GM23338 (cell line): ENCODE measurements around the gene PRMT9. TPM values are rescaled to one million over a fixed set of nuclear protein-coding genes. Genes with fewer than 3 reads are reported as not detected.

Experiments
- ATAC-seq: fragments of 200-7000 bp; cut with Tn5 transposase; 3 replicates; pipeline ENCODE4 v1.9.1; 2020
- DNase-seq: peaks from one replicate; pipeline ENCODE4 v3.0.0-alpha.2; 2015; ENCODE audit warnings: low spot score
- H2AFZ ChIP-seq: fragments of 200-600 bp; sonication (generic); 2 replicates; pipeline ENCODE4 v1.8.0; 2016; ENCODE audit warnings: antibody characterized with exemption, mild to moderate bottlenecking, moderate library complexity
- H3F3A ChIP-seq: fragments of 200-600 bp; sonication (generic); replicated peaks from 2 replicates; pipeline ENCODE4 v1.8.0; 2017; ENCODE audit warnings: antibody characterized with exemption, mixed run types, low read depth
- H3K27ac ChIP-seq: fragments of 200-600 bp; sonication (generic); 2 replicates; pipeline ENCODE4 v1.6.1; 2016; ENCODE audit warnings: low read depth
- H3K27me3 ChIP-seq: fragments of 200-600 bp; sonication (generic); 2 replicates; pipeline ENCODE4 v1.8.0; 2016; ENCODE audit warnings: mild to moderate bottlenecking, mixed run types, moderate library complexity; ENCODE audit not compliant: insufficient read depth
- H3K36me3 ChIP-seq: fragments of 200-600 bp; sonication (generic); 2 replicates; pipeline ENCODE4 v1.8.0; 2016; ENCODE audit warnings: mild to moderate bottlenecking; ENCODE audit not compliant: insufficient read depth
- H3K4me1 ChIP-seq: fragments of 200-600 bp; sonication (generic); 2 replicates; pipeline ENCODE4 v1.8.0; 2016; ENCODE audit warnings: mild to moderate bottlenecking, moderate library complexity; ENCODE audit not compliant: insufficient read depth
- H3K4me2 ChIP-seq: fragments of 200-600 bp; sonication (generic); 2 replicates; pipeline ENCODE4 v1.7.1; 2017; ENCODE audit warnings: mixed run types
- H3K4me3 ChIP-seq: fragments of 200-600 bp; sonication (generic); 2 replicates; pipeline ENCODE4 v1.6.1; 2016; ENCODE audit warnings: mixed run types
- H3K79me2 ChIP-seq: fragments of 200-600 bp; sonication (generic); replicated peaks from 2 replicates; pipeline ENCODE4 v1.8.0; 2017; ENCODE audit warnings: mild to moderate bottlenecking; ENCODE audit not compliant: insufficient read depth
- H3K9me2 ChIP-seq: fragments of 200-600 bp; sonication (generic); 2 replicates; pipeline ENCODE4 v1.8.0; 2017; ENCODE audit not compliant: insufficient read depth
- H4K20me1 ChIP-seq: fragments of 200-600 bp; sonication (generic); replicated peaks from 2 replicates; pipeline ENCODE4 v1.8.0; 2017; ENCODE audit warnings: mild to moderate bottlenecking; ENCODE audit not compliant: insufficient read depth
- H3K27ac Mint-ChIP-seq: 2 replicates; pipeline ENCODE4 v1.8.0; 2020; ENCODE audit warnings: inconsistent platforms, mild to moderate bottlenecking, moderate library complexity, mixed read lengths
- H3K27me3 Mint-ChIP-seq: 3 replicates; pipeline ENCODE4 v1.8.0; 2022; ENCODE audit warnings: low read depth, mild to moderate bottlenecking, moderate library complexity, mixed read lengths, inconsistent platforms; ENCODE audit not compliant: insufficient read depth, poor library complexity
- H3K36me3 Mint-ChIP-seq: 3 replicates; pipeline ENCODE4 v1.8.0; 2021; ENCODE audit warnings: low read depth, mild to moderate bottlenecking, inconsistent platforms, moderate library complexity, mixed read lengths
- H3K4me1 Mint-ChIP-seq: 3 replicates; pipeline ENCODE4 v1.8.0; 2020; ENCODE audit warnings: mild to moderate bottlenecking, inconsistent platforms, mixed read lengths
- H3K4me3 Mint-ChIP-seq: 3 replicates; pipeline ENCODE4 v1.8.0; 2021; ENCODE audit warnings: moderate library complexity, mild to moderate bottlenecking, inconsistent platforms, mixed read lengths
- H3K9me3 Mint-ChIP-seq: 3 replicates; pipeline ENCODE4 v1.8.0; 2020; ENCODE audit warnings: moderate library complexity, mild to moderate bottlenecking, inconsistent platforms, mixed read lengths
- CREB1 ChIP-seq: fragments of 250-450 bp; sonication (Bioruptor Pico); IDR thresholded peaks from 2 replicates; pipeline ENCODE4 v1.5.0; 2020; ENCODE audit warnings: low read depth, mild to moderate bottlenecking, moderate library complexity
- CTCF ChIP-seq, 2 experiments: fragments of 200-600 bp in 1 of 2; sonication (generic) in 1 of 2; conservative IDR thresholded peaks; 2 replicates each; pipeline versions ENCODE4 v1.5.1 to v1.6.1; 2016 to 2017; ENCODE audit warnings: antibody characterized with exemption in 2 of 2, low read depth in 2 of 2, mild to moderate bottlenecking in 2 of 2, moderate library complexity in 1 of 2
- ETS1 ChIP-seq: IDR thresholded peaks from 2 replicates; pipeline ENCODE4 v1.6.1; 2016; ENCODE audit warnings: antibody characterized with exemption
- EZH2phosphoT487 ChIP-seq: fragments of 200-600 bp; sonication (generic); IDR thresholded peaks from one replicate; pipeline ENCODE4 v1.8.1; 2018; ENCODE audit warnings: antibody characterized with exemption; ENCODE audit not compliant: unreplicated experiment
- JUNB ChIP-seq: IDR thresholded peaks from one replicate; pipeline ENCODE4 v1.6.1; 2016; ENCODE audit warnings: antibody characterized with exemption; ENCODE audit not compliant: unreplicated experiment
- NANOG ChIP-seq: IDR thresholded peaks from 2 replicates; pipeline ENCODE4 v1.6.1; 2016; ENCODE audit warnings: antibody characterized with exemption, borderline replicate concordance
- POLR2AphosphoS5 ChIP-seq: IDR thresholded peaks from 2 replicates; pipeline ENCODE4 v1.6.1; 2016; ENCODE audit warnings: antibody characterized with exemption, low read depth
- REST ChIP-seq: IDR thresholded peaks from one replicate; pipeline ENCODE4 v1.6.1; 2018; ENCODE audit warnings: antibody characterized with exemption; ENCODE audit not compliant: unreplicated experiment
- STAT1 ChIP-seq: IDR thresholded peaks from one replicate; pipeline ENCODE4 v1.6.1; 2016; ENCODE audit warnings: antibody characterized with exemption; ENCODE audit not compliant: unreplicated experiment
- ZNF114 ChIP-seq: fragments of 250-450 bp; sonication (Bioruptor Pico); IDR thresholded peaks from 2 replicates; pipeline ENCODE4 v1.5.0; 2020; ENCODE audit warnings: mild to moderate bottlenecking, moderate library complexity
- ZNF331 ChIP-seq: fragments of 250-450 bp; sonication (Bioruptor Pico); IDR thresholded peaks from 2 replicates; pipeline ENCODE4 v1.5.0; 2020; ENCODE audit warnings: low read depth, mild to moderate bottlenecking, moderate library complexity
- polyA plus RNA-seq: library from polyadenylated mRNA; unstranded; fragments of >200 nt; fragmentation: Nextera tagmentation; extraction: Ambion mirVana; gene quantifications from 2 replicates; pipeline ENCODE4 v1.2.1, GENCODE V29; 2016
- total RNA-seq: library from RNA; depleted of rRNA; stranded (reverse); fragments of >200 nt; shearing (Covaris generic); gene quantifications from 2 replicates; pipeline ENCODE4 v1.2.3, GENCODE V29; 2014

Gene PRMT9
- total and polyA plus RNA-seq, 2 experiments from 2014 or later = 7.6 to 11.2 TPM

- peaks cover 12% of the 10 kb centered on the region; the same call in 1 of the 2 replicates for H3K36me3 ChIP-seq
- H3K9me3 Mint-ChIP-seq = no peaks in the 10 kb centered on the region
- H3K36me3 Mint-ChIP-seq = peaks cover 65% of the 10 kb centered on the region
- ATAC-seq (no peak), DNase-seq (no peak)
- H3K27me3 Mint-ChIP-seq = no peaks in the 10 kb centered on the region
- H3K4me1 ChIP-seq = peaks cover 15% of the 10 kb centered on the region
- no peak for TF ChIP-seq ZNF331
- no peak for TF ChIP-seq CTCF (conservative IDR thresholded peaks at IDR 0.05; ENCODE audit: low read depth in 2 of 2)
- TF ChIP-seq ZNF114 (CRISPR knock-in tag) = no peak
- no peak overlapping the region for H3K4me3 Mint-ChIP-seq
- no peak overlapping the region for H3K27ac ChIP-seq
- no peaks in the 10 kb centered on the region for H3K27me3 ChIP-seq
- H3F3A ChIP-seq = no peaks in the 10 kb centered on the region
- no peak overlapping the region for H2AFZ ChIP-seq
- peaks cover 19% of the 10 kb centered on the region; the same call in 2 of the 3 replicates for H3K4me1 Mint-ChIP-seq
- no peaks in the 10 kb centered on the region; the same call in 1 of the 2 replicates for H3K79me2 ChIP-seq
- no peak overlapping the region for H3K4me3 ChIP-seq
- no peaks in the 10 kb centered on the region for H4K20me1 ChIP-seq
- no peak overlapping the region for H3K4me2 ChIP-seq
- H3K27ac Mint-ChIP-seq = peak overlapping the region; percentile 75
- no peaks in the 10 kb centered on the region for H3K9me2 ChIP-seq
Measured at GRCh38 chr4:147633113-147633512, 50.9 kb downstream of the PRMT9 start.

GRCh38 chr4:147629783-147630730 lies 53.9 kb downstream of the PRMT9 start:
- Mint-ChIP-seq H3K4me3 (no peak overlapping the region), H3K27ac (0 out of 2 replicates have a peak overlapping the region, but pooled peaks have one; percentile 59), H3K4me1 (peaks cover 35% of the 10 kb centered on the region), H3K27me3 (no peaks in the 10 kb centered on the region), H3K9me3 (no peaks in the 10 kb centered on the region), H3K36me3 (peaks cover 71% of the 10 kb centered on the region)
- no peaks in the 10 kb centered on the region; the same call in 1 of the 2 replicates for H3K79me2 ChIP-seq
- no peaks in the 10 kb centered on the region for H3F3A ChIP-seq
- no peak for DNase-seq
- no peaks in the 10 kb centered on the region for H4K20me1 ChIP-seq
- H3K4me3 ChIP-seq = no peak overlapping the region
- no peak for ATAC-seq
- peaks cover 5% of the 10 kb centered on the region; the same call in 1 of the 2 replicates for H3K36me3 ChIP-seq
- no peaks in the 10 kb centered on the region for H3K9me2 ChIP-seq
- no peak overlapping the region for H3K4me2 ChIP-seq
- H3K4me1 ChIP-seq = peaks cover 25% of the 10 kb centered on the region
- H3K27ac ChIP-seq = no peak overlapping the region
- H3K27me3 ChIP-seq = no peaks in the 10 kb centered on the region
- H2AFZ ChIP-seq = no peak overlapping the region
- TF ChIP-seq NANOG (no peak), ZNF331 (no peak), JUNB (no peak), STAT1 (no peak), POLR2AphosphoS5 (no peak), CREB1 (CRISPR knock-in tag) (no peak), EZH2phosphoT487 (no peak), REST (no peak), ETS1 (no peak)
